AG04450 (cell line): ENCODE results near the gene CYB5RL. TPM values are rescaled to one million over a fixed set of nuclear protein-coding genes. Genes with fewer than 3 reads are reported as not detected.

Experiments used
- CTCF ChIA-PET: fragments of 300-600, 350-600 bp; formaldehyde crosslinking; extraction: SDS; loops from one replicate; lab custom pipeline; 2022; ENCODE audit warnings: antibody characterized with exemption, inconsistent platforms; lab: Charles Lee
- POLR2A ChIA-PET: fragments of 350-600 bp; formaldehyde crosslinking; extraction: SDS; loops from one replicate; lab custom pipeline; 2021; ENCODE audit warnings: antibody characterized with exemption, inconsistent platforms; lab: Yijun Ruan, JAX
- DNase-seq: peaks from one replicate; pipeline ENCODE4 v3.0.0-alpha.2; 2011; ENCODE audit warnings: low read depth, low spot score
- H3K27ac ChIP-seq: one replicate; pipeline ENCODE4 v1.5.1; 2012; ENCODE audit warnings: low read depth, low read length, control low read depth
- H3K27me3 ChIP-seq: one replicate; pipeline ENCODE4 v1.6.0; 2012; ENCODE audit warnings: low read length; ENCODE audit not compliant: control insufficient read depth, insufficient read depth
- H3K4me3 ChIP-seq: 2 replicates; pipeline ENCODE4 v1.5.1; 2011; ENCODE audit warnings: mild to moderate bottlenecking, low read depth, low read length, control low read depth
- H3K9me3 ChIP-seq: 2 replicates; pipeline ENCODE4 v1.5.1; 2012; ENCODE audit warnings: low read length; ENCODE audit not compliant: control insufficient read depth, insufficient read depth
- CTCF ChIP-seq: IDR thresholded peaks from 2 replicates; pipeline ENCODE4 v1.5.1; 2011; ENCODE audit warnings: low read depth, low read length, control low read depth, inconsistent platforms
- polyA plus RNA-seq: library from polyadenylated mRNA; depleted of rRNA; stranded (reverse); fragments of >200 nt; gene quantifications from 2 replicates; pipeline ENCODE4 v1.2.3, GENCODE V29; 2011

Gene CYB5RL
- polyA plus RNA-seq, 1 experiment: 4.1 TPM

GRCh38 chr1:54176621-54177327 lies 23.1 kb downstream of the CYB5RL start:
- no peak overlapping the region for H3K4me3 ChIP-seq
- no peak for DNase-seq
- ChIA-PET CTCF (no interaction called here), POLR2A (no interaction called here)
- H3K9me3 ChIP-seq: no peaks in the 10 kb centered on the region
- H3K27ac ChIP-seq: no peak overlapping the region
- no peaks in the 10 kb centered on the region for H3K27me3 ChIP-seq
- TF ChIP-seq CTCF: no peak

- TF ChIP-seq CTCF: no peak
- Histone ChIP-seq H3K27ac (no peak overlapping the region), H3K27me3 (no peaks in the 10 kb centered on the region), H3K9me3 (no peaks in the 10 kb centered on the region), H3K4me3 (no peak overlapping the region)
- ChIA-PET POLR2A (no interaction called here), CTCF (no interaction called here)
- no peak for DNase-seq
These were observed 25.7 kb downstream of the CYB5RL start for GRCh38 chr1:54174106-54174505.

GRCh38 chr1:54173681-54174080 lies 26.1 kb downstream of the CYB5RL start:
- CTCF ChIA-PET: interaction anchor here (1.4 kb wide), 1 partner anchor 8 kb away, joined by 8 read pairs; no protein-coding TSS in a partner anchor
- TF ChIP-seq CTCF: no peak
- Histone ChIP-seq H3K9me3 (no peaks in the 10 kb centered on the region), H3K27ac (no peak overlapping the region), H3K4me3 (no peak overlapping the region), H3K27me3 (no peaks in the 10 kb centered on the region)
- DNase-seq: no peak
- POLR2A ChIA-PET: no interaction called here

- no peak for DNase-seq
- Histone ChIP-seq H3K27me3 (no peaks in the 10 kb centered on the region), H3K27ac (peak overlapping the region; percentile 31), H3K4me3 (no peak overlapping the region), H3K9me3 (no peaks in the 10 kb centered on the region)
- TF ChIP-seq CTCF: no peak
- ChIA-PET CTCF (interaction anchor here (1.4 kb wide), 1 partner anchor 9 kb away, joined by 8 read pairs; no protein-coding TSS in a partner anchor), POLR2A (no interaction called here)
These were observed 26.9 kb downstream of the CYB5RL start for GRCh38 chr1:54172614-54173599.

GRCh38 chr1:54171606-54172005 lies 28.2 kb downstream of the CYB5RL start:
- H3K9me3 ChIP-seq: no peaks in the 10 kb centered on the region
- ChIA-PET CTCF (interaction anchor here (0.6 kb wide), 1 partner anchor 20 kb away, joined by 8 read pairs; no protein-coding TSS in a partner anchor), POLR2A (no interaction called here)
- TF ChIP-seq CTCF: no peak
- no peaks in the 10 kb centered on the region for H3K27me3 ChIP-seq
- H3K27ac ChIP-seq: no peak overlapping the region
- no peak for DNase-seq
- no peak overlapping the region for H3K4me3 ChIP-seq
